HG03095 (cell line): ENCODE data around the gene TWIST1.

ENCODE experiments used
- ATAC-seq: cut with Tn5 transposase; IDR thresholded peaks from one replicate; pipeline ENCODE4 v1.9.1; 2021; ENCODE audit warnings: moderate library complexity; ENCODE audit not compliant: unreplicated experiment

The TWIST1 gene

GRCh38 chr7:19113855-19114550 lies 3.4 kb downstream of the TWIST1 start:
- ATAC-seq = no peak

GRCh38 chr7:19113002-19113350 lies 4.5 kb downstream of the TWIST1 start:
- ATAC-seq = no peak

DNA sequence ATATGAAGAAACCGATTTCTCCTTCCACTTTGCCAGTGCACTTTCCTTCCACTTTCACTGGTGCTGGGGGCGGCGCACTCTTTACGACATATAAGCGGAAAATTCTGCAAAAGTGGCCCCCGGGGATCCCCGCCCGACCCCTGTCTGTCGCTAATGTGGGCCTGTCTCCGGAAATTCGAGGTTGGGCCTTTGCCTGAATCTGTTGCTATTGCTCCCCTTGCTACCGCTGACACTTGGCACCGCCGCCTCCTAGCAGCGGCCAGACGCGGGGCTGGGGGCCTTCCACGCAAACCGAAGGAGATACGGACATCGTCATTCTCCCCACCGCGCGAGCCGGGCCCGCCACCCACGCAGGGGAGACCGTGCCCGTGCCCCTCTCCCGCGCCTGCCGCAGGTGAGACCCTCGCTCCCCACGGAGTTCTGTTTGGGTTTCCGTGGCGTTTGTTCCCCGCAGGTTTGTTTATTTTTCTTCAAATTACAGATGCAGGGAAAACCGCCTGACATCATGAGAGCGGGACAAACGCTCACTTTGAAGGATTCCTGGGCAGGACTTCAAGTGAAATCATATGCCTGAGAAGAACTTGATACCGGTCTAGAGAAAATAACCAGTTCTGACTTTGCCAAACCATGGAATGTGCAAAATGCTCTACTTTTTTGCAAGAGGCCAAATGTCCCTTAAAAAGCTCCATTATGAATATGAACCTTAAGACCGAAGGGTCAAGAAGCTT lies 5.0 kb downstream of the TWIST1 start:
- no peak for ATAC-seq

DNA sequence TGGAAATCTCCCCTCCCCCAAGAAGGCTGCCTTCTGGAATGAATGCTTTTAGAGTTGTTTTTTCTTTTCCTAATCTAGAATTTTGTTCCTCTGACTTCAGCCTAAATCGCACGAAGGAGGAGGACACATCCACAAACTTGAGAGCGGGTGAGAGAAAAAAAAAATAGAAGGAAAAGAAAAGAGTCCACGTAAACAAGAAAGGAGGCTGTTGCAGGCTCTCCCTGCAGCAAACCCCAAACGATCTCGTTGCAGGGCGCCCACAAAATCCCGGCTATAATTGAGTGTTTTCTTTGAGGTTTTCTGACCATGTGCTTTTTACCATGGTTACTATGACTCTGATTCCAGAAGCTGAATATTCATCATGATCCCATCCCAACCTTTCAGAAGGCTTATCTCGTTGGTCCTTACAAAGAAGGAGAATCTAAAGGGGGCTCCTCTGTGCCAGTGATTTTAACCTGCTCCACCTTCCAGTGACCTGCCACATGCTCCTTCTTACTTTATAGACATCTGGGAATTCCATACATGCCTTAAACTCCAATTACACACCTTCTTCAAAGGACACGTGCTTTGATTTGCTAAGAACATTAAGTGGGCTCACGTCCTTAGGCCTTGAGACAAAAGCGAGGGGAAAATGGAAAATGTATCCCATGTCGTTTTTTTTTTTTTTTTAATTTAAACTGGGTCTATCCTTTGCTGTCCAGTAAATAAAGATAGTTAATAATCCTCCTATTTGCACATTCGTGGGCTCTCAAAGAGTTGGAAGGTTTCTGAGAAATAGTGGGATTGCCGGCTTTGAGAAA lies 5.8 kb downstream of the TWIST1 start:
- no peak for ATAC-seq

DNA sequence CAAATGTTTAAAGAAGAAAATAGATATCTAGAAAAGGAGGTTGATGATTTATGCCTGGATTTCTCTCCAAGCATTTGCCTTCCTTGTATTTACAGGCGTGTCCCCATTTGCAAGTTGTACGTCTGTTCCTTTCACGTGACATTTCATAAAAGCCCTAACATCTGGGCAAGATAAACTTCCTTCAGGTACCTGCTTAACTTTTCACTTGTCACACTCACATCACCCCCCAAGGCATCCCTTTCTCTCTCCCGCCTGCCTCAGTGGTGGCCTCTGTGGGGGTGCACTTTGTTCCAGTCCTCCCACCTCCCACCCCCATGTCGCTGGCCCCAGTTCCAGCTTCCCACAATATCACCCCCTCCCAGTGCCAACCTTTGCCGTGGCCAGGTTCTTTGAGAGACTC lies 6.7 kb downstream of the TWIST1 start:
- ATAC-seq = no peak

DNA sequence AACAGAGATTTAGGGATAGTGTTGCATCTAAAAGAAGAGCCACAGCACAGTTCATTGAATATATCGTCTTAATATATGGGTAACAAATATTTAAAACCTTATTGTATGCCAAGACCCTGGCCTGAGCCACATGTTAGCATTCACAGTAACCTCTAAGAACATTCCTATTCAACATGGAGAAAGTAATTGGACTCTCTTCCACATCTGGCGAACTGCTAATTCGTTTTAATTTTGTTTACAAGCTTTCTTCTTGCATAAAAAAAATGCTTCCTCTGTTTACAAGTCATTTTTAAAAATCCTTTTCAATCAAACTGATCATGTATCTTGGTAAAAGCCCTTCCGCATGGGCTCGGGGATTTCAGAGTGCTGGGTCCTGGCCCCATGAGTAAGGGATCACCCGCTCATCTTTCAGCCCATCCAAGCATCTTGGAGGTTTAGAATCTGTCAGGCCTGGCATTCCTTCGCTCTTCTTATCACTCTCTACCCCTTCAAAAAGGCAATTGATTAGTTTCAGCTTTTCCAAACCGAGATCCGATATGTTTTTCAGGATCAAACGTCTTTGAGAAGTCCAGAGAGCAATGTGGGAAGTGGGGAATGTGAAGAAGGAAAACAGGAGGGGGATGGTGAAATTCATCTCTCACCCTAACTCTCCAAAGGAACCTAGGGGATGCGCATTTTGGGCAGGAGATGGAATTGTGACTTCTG lies 7.3 kb downstream of the TWIST1 start:
- ATAC-seq = no peak

GRCh38 chr7:19109000-19109946 lies 8.2 kb downstream of the TWIST1 start:
- ATAC-seq = no peak

- no peak for ATAC-seq
These were observed 9.9 kb downstream of the TWIST1 start for GRCh38 chr7:19107356-19108146.

- ATAC-seq = no peak
These were observed 10.4 kb downstream of the TWIST1 start for GRCh38 chr7:19107081-19107355.

GRCh38 chr7:19106241-19107080 lies 11.0 kb downstream of the TWIST1 start:
- ATAC-seq = no peak

- ATAC-seq = no peak
These were observed 11.9 kb downstream of the TWIST1 start for GRCh38 chr7:19105546-19105945.

GRCh38 chr7:19104811-19105210 lies 12.6 kb downstream of the TWIST1 start:
- no peak for ATAC-seq

DNA sequence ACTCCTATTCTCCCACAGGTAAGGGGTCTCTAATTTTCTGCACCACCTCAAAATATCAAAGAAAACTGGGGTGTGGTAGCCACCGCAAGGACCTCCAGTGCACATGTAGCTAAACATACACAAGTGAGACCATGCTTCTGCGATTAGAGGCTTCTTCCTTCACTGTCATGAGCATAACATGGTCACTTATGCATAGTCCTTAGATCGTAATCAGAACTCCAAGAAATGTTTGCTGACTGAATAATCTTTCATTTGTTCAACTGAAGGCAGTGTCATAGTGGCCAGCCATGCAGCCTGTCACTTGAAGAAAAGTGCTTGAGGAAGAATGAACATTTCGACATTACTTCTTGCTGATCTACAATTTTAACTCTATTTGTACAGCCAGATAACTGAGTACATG lies 14.6 kb downstream of the TWIST1 start:
- no peak for ATAC-seq

- no peak for ATAC-seq
These were observed 15.5 kb downstream of the TWIST1 start for GRCh38 chr7:19101909-19102308.

- ATAC-seq = no peak
These were observed 16.0 kb downstream of the TWIST1 start for GRCh38 chr7:19101472-19101871.

DNA sequence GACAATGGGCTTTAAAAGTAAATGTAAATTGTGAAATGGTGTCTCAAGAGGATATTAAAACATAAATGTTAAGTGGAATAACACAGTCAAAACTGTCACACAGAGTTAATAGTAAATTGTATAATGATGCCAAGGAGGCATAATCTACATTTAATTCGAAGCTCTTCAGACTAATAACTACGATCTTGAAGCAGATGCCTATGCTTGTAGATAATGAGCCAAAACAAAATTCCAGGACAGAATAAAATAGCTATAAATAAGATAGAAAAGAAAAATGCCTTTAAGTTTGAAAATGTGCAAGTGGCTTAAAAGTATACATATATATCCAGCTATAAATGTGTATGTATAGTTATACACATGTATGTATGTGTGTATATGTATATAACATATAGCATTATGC lies 17.5 kb downstream of the TWIST1 start:
- ATAC-seq = no peak

DNA sequence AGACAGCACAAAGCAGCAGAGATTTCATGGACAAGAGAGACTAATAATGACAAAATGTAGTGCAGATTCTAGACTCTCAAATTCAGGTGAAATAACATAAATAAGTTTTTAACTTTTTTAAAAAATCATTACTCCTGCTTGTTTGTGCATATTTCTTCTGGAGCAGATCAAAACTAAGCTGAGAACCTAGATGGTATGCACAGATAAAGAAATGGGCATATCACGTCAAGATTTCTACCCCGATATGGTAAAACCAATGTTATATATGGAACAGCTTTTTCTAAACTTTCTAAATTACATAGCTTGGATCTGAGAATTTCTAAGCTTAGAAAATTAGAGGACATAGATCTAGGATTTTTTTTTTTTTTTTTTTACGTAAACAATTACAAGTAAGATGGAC lies 18.2 kb downstream of the TWIST1 start:
- no peak for ATAC-seq

GRCh38 chr7:19098510-19098909 lies 18.9 kb downstream of the TWIST1 start:
- ATAC-seq = no peak
